GM12878 (cell line): Measurements from ENCODE around the gene NT5C3A. TPM values are rescaled to one million over a fixed set of nuclear protein-coding genes. Genes with fewer than 3 reads are reported as not detected.

ENCODE experiments used
- ATAC-seq: fragments of 200-7000 bp; cut with Tn5 transposase; 3 replicates; pipeline ENCODE4 v1.9.1; 2020; ENCODE audit warnings: mild to moderate bottlenecking, moderate library complexity
- Bru-seq: library from RNA; stranded (reverse); fragments of 400-500 nt; gene quantifications from one replicate; lab custom pipeline; 2021; lab: Mats Ljungman, UMichigan
- BruChase-seq, 2 experiments: library from RNA; stranded (reverse); fragments of 400-500 nt; gene quantifications; one replicate each; lab custom pipeline; 2021; lab: Mats Ljungman, UMichigan
- BruUV-seq: library from RNA; stranded (reverse); fragments of 400-500 nt; replicated peaks from 2 replicates; lab custom pipeline; 2021; lab: Mats Ljungman, UMichigan
- CTCF ChIA-PET: fragments of 300-600 bp; sonication (Branson Sonifier 250); formaldehyde crosslinking; extraction: SDS; loops from one replicate; lab custom pipeline; 2021; ENCODE audit warnings: inconsistent platforms; lab: Yijun Ruan, JAX
- POLR2A ChIA-PET: fragments of 350-600 bp; formaldehyde crosslinking; extraction: SDS; loops from one replicate; lab custom pipeline; 2021; ENCODE audit warnings: inconsistent platforms; lab: Charles Lee
- RAD21 ChIA-PET: fragments of 300-600 bp; sonication (Branson Sonifier 250); formaldehyde crosslinking; loops from one replicate; lab custom pipeline; 2023; ENCODE audit warnings: antibody characterized with exemption; ENCODE audit not compliant: unreplicated experiment; lab: Charles Lee
- SMC1A ChIA-PET: fragments of 300-600 bp; sonication (Branson Sonifier 250); formaldehyde crosslinking; loops from one replicate; lab custom pipeline; 2023; ENCODE audit not compliant: unreplicated experiment, uncharacterized antibody; lab: Charles Lee
- DNase-seq: peaks from one replicate; pipeline ENCODE4 v3.0.0-alpha.2; 2011; ENCODE audit warnings: low read depth, low spot score
- FAIRE-seq: peaks from 3 replicates; lab custom pipeline; 2011; peaks lifted over from hg19 to GRCh38; lab: Jason Lieb, UNC
- H2AFZ ChIP-seq: 2 replicates; pipeline ENCODE4 v1.6.0; 2011; ENCODE audit warnings: low read depth, low read length, control low read depth; ENCODE audit not compliant: control insufficient read depth
- H3K27ac ChIP-seq: 2 replicates; pipeline ENCODE4 v1.5.1; 2011; ENCODE audit warnings: control low read depth; ENCODE audit not compliant: control insufficient read depth, insufficient read depth
- H3K27me3 ChIP-seq, 2 experiments: replicated peaks in 1 of 2; 2 replicates each; pipeline versions ENCODE4 v1.6.0 to v1.6.1; 2011; ENCODE audit warnings: low read length in 1 of 2; ENCODE audit not compliant: control insufficient read depth in 2 of 2, insufficient read depth in 2 of 2
- H3K36me3 ChIP-seq, 2 experiments: 2 replicates each; pipeline ENCODE4 v1.5.1; 2011; ENCODE audit warnings: low read length in 1 of 2; ENCODE audit not compliant: control insufficient read depth in 2 of 2, insufficient read depth in 2 of 2
- H3K4me1 ChIP-seq: 2 replicates; pipeline ENCODE4 v1.6.1; 2011; ENCODE audit warnings: mild to moderate bottlenecking, low read length, moderate library complexity, mixed read lengths; ENCODE audit not compliant: control insufficient read depth, insufficient read depth
- H3K4me2 ChIP-seq: 2 replicates; pipeline ENCODE4 v1.6.0; 2011; ENCODE audit warnings: control low read depth; ENCODE audit not compliant: control insufficient read depth, insufficient read depth
- H3K4me3 ChIP-seq: fragments of 200-600 bp; sonication (generic); 2 replicates; pipeline ENCODE4 v1.5.1; 2016
- H3K79me2 ChIP-seq: 2 replicates; pipeline ENCODE4 v1.6.0; 2011; ENCODE audit warnings: low read length; ENCODE audit not compliant: control insufficient read depth, insufficient read depth
- H3K9ac ChIP-seq: 2 replicates; pipeline ENCODE4 v1.8.0; 2011; ENCODE audit warnings: low read length, control low read depth, mixed read lengths; ENCODE audit not compliant: control insufficient read depth, insufficient read depth
- H3K9me3 ChIP-seq: replicated peaks from 3 replicates; pipeline ENCODE4 v1.5.1; 2011; ENCODE audit warnings: mild to moderate bottlenecking, low read length; ENCODE audit not compliant: control insufficient read depth, insufficient read depth
- H4K20me1 ChIP-seq: 2 replicates; pipeline ENCODE4 v1.6.0; 2011; ENCODE audit not compliant: control insufficient read depth, insufficient read depth
- CBFB ChIP-seq: IDR thresholded peaks from 2 replicates; pipeline ENCODE4 v1.6.1; 2016; ENCODE audit warnings: antibody characterized with exemption, low read depth
- CHD2 ChIP-seq: IDR thresholded peaks from 2 replicates; pipeline ENCODE4 v1.6.1; 2011; ENCODE audit warnings: low read depth, low read length, improper control_type of control experiment, borderline replicate concordance
- MEF2A ChIP-seq: IDR thresholded peaks from 2 replicates; pipeline ENCODE4 v1.6.1; 2011; ENCODE audit warnings: low read depth, mild to moderate bottlenecking, low read length, moderate library complexity; ENCODE audit not compliant: insufficient read depth
- MXI1 ChIP-seq: fragments of 150-350 bp; IDR thresholded peaks from 2 replicates; pipeline ENCODE4 v1.6.1; 2011; ENCODE audit warnings: low read depth, mild to moderate bottlenecking, inconsistent platforms, low read length, improper control_type of control experiment
- SMARCA5 ChIP-seq: fragments of 450-650 bp; IDR thresholded peaks from 2 replicates; pipeline ENCODE4 v1.6.1; 2017; ENCODE audit warnings: mild to moderate bottlenecking
- SRF ChIP-seq, 2 experiments: IDR thresholded peaks; 2 replicates each; pipeline ENCODE4 v1.6.1; 2011; ENCODE audit warnings: low read depth in 2 of 2, low read length in 2 of 2, mild to moderate bottlenecking in 1 of 2, moderate library complexity in 1 of 2
- TCF3 ChIP-seq: IDR thresholded peaks from 2 replicates; pipeline ENCODE4 v1.6.1; 2012; ENCODE audit warnings: low read depth, mild to moderate bottlenecking, low read length, borderline replicate concordance; ENCODE audit not compliant: insufficient read depth
- WGBS: methylation state at CpG from one replicate; pipeline ENCODE4 v1.1.6; 2016; ENCODE audit warnings: low lambda C conversion rate; ENCODE audit not compliant: insufficient replicate concordance, insufficient coverage; ENCODE audit errors: missing lambda C conversion rate; 5-methylcytosine and 5-hydroxymethylcytosine counted together
- in situ Hi-C: fragments of 300-500 bp; cut with MboI; formaldehyde crosslinking; loops from 9 replicates; pipeline ENCODE4 v1.14.3; 2018; ENCODE audit warnings: mixed read lengths
- intact Hi-C: fragments of 100-400 bp; cut with micrococcal nuclease; formaldehyde crosslinking; loops from one replicate; pipeline ENCODE4 v1.14.2; 2022; ENCODE audit not compliant: unreplicated experiment
- long read RNA-seq, 2 experiments: library from polyadenylated mRNA; unstranded; transcript quantifications; one replicate each; pipeline ENCODE4 v2.0.0, GENCODE V29; 2019 to 2020
- polyA minus RNA-seq, 3 experiments: library from RNA; depleted of rRNA, polyadenylated mRNA; stranded (reverse); fragments of >200 nt; gene quantifications; 2 replicates each; pipeline ENCODE4 v1.2.3, GENCODE V29; 2011
- polyA plus RNA-seq, 11 experiments: library from polyadenylated mRNA; depleted of rRNA in 4 of 11; unstranded in 6 of 11; stranded (reverse) in 5 of 11; fragments of >200 nt; fragmentation: Nextera tagmentation in 4 of 11; fragmentation: Illumina TruSeq in 1 of 11; extraction: Ambion mirVana in 4 of 11; extraction: Trizol in 1 of 11; gene quantifications; 1 replicate in 1 of 11; 2 replicates in 10 of 11; pipeline versions ENCODE4 v1.2.1 to v1.2.3, GENCODE V29; 2011 to 2016; ENCODE audit warnings: inconsistent platforms in 2 of 11, missing spikeins in 2 of 11, low read depth in 1 of 11
- total RNA-seq, 4 experiments: library from RNA; depleted of rRNA in 3 of 4; stranded (reverse); fragments of >200 nt in 3 of 4; fragmentation: Illumina TruSeq in 1 of 4; extraction: Trizol in 1 of 4; gene quantifications; 2 replicates each; pipeline versions ENCODE4 v1.2.1 to v1.2.3, GENCODE V29; 2013 to 2021
- TF ChIP-seq, protein P1 (sequence below): fragments of 450-650 bp; formaldehyde crosslinking; IDR thresholded peaks from 2 replicates; pipeline ENCODE4 v1.4.0; 2022; ENCODE audit warnings: mild to moderate bottlenecking, moderate library complexity
- TF ChIP-seq, protein P2 (sequence below): IDR thresholded peaks from 2 replicates; pipeline ENCODE4 v1.6.1; 2012; ENCODE audit warnings: low read depth, low read length, improper control_type of control experiment
- TF ChIP-seq, protein P3 (sequence below): fragments of 450-650 bp; IDR thresholded peaks from 2 replicates; pipeline ENCODE4 v1.6.1; 2014; ENCODE audit warnings: mild to moderate bottlenecking

The NT5C3A gene
- 83.7 and 97.2 TPM in 2 replicates for total RNA-seq (2013; cell fraction: nucleolus; rRNA removed)
- total RNA-seq (2014; rRNA removed) (61.0 and 80.5 TPM in 2 replicates), total RNA-seq (2014; rRNA removed; fragmentation: Illumina TruSeq; extraction: Trizol) (86.8 and 95.5 TPM in 2 replicates), total RNA-seq (2021) (53.8 and 60.2 TPM in 2 replicates), polyA plus RNA-seq (2011; rRNA removed) (96.5 and 181 TPM in 2 replicates), polyA plus RNA-seq (2014; fragmentation: Illumina TruSeq; extraction: Trizol) (88.1 and 115 TPM in 2 replicates), polyA plus RNA-seq (2014; fragmentation: Nextera tagmentation; extraction: Ambion mirVana) (100 to 1,000 TPM in 1 of 2 experiments, 10 to 100 TPM in 1; 81.8 to 111 TPM), polyA plus RNA-seq (2014; rRNA removed) (50.9 and 59.9 TPM in 2 replicates), polyA plus RNA-seq (2016; fragmentation: Nextera tagmentation; extraction: Ambion mirVana) (10 to 100 TPM; 53.0 to 57.9 TPM), polyA minus RNA-seq (2011; rRNA and poly(A)+ RNA removed) (24.4 and 36.4 TPM in 2 replicates), Bru-seq, nascent RNA (percentile 91 among the genes with signal in this experiment), BruChase-seq, experiment 1, labeled RNA remaining after a 6-hour chase (percentile 78 among the genes with signal in this experiment), BruChase-seq, experiment 2, labeled RNA remaining after a 2-hour chase (percentile 84 among the genes with signal in this experiment)
- 57.7 TPM for polyA plus RNA-seq (2011; ENCODE audit: low read depth)
- polyA plus RNA-seq (2011; cell fraction: cytosol; rRNA removed): 30.2 and 44.6 TPM in 2 replicates
- polyA plus RNA-seq (2011; cell fraction: nucleus; rRNA removed): 26.3 and 27.5 TPM in 2 replicates
- 87.2 and 109 TPM in 2 replicates for polyA plus RNA-seq (2012)
- polyA minus RNA-seq (2011; cell fraction: cytosol; rRNA and poly(A)+ RNA removed): 13.9 and 16.7 TPM in 2 replicates
- 19.2 and 27.1 TPM in 2 replicates for polyA minus RNA-seq (2011; cell fraction: nucleus; rRNA and poly(A)+ RNA removed)
- long read RNA-seq, experiment 1, transcript NT5C3A-201 (9 exons, 1,704 nt): major isoform, 26 of 44 reads
- long read RNA-seq, experiment 1, transcript NT5C3A-215 (10 exons, 1,542 nt): minor isoform, 7 of 44 reads
- long read RNA-seq, experiment 1, partial matches to known transcripts: 0 of 44 reads
- long read RNA-seq, experiment 1, other reads (novel, unspliced or antisense): 6 of 44 reads
- long read RNA-seq, experiment 2, transcript NT5C3A-201 (9 exons, 1,704 nt): major isoform, 169 of 403 reads
- long read RNA-seq, experiment 2, transcript NT5C3A-215 (10 exons, 1,542 nt): minor isoform, 121 of 403 reads
- long read RNA-seq, experiment 2, transcript NT5C3A-202 (11 exons, 1,909 nt): minor isoform, 15 of 403 reads
- long read RNA-seq, experiment 2, transcript NT5C3A-204 (10 exons, 1,759 nt): minor isoform, 24 of 403 reads
- long read RNA-seq, experiment 2, partial matches to known transcripts: 33 of 403 reads
- long read RNA-seq, experiment 2, other reads (novel, unspliced or antisense): 34 of 403 reads

DNA sequence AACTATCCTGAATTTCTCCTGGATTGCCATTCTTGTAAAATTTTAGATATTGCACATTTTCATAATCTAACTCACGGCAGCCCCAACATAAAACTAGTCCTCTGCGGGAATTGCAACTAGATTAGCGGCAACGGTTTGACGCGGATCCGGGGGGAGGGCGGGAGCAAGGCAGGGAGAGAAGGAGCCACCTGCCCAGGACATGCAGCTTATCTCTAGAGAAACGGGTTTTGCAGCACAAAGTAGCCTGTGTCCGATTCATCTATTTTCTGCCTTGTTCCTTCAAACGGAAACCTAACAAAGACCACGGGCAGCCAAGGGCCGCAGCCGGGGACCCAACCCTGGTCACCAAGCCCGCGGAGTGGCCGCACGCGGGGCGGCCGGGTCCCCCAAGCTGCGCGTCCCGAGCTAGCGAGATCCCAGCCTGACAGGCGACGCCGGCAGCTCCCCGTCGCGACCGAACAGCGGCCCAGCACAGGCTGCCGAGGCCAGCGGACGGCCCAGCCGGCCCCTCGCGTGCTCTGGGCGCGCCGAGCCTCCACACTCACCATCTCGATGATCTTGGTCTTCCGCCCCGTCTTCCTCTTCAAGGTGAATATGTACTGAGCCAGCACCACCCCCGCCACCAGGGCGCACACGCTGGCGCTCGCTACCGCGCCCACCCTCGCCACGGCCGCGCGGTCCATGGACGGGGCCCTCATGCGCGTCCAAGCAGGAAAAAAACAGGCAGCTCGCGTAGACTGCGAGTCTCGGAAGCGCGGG lies at the start of gene NT5C3A:
TSS of gene NT5C3A (minus strand) at position 754 of the 759 bp plus-strand sequence. CDS start at position 683, 71 bp downstream.
- WGBS: 2% methylated on average over 58 of the region's 66 CpGs
- peaks cover 2% of the 10 kb centered on the region; the same call in 1 of the 3 replicates for H3K9me3 ChIP-seq
- H3K27ac ChIP-seq: peak within 1 kb of the TSS; percentile 89
- ChIA-PET POLR2A (interaction anchor here (0.8 to 5.9 kb wide), 12 partner anchors 9 to 566 kb away, joined by 3 to 30 read pairs (median 6); partner anchors contain the start of genes AVL9 and BBS9), RAD21 (interaction anchor here (0.6 to 2.8 kb wide), 7 partner anchors 8 to 216 kb away, joined by 3 to 19 read pairs (median 5); partner anchors contain the start of gene RP9), SMC1A (interaction anchor here (1.0 to 3.3 kb wide), 4 partner anchors 8 to 46 kb away, joined by 4 to 31 read pairs (median 12); partner anchors contain the start of gene RP9), CTCF (interaction anchor here (0.7 to 5.4 kb wide), 9 partner anchors 9 to 216 kb away, joined by 3 to 31 read pairs (median 4); partner anchors contain the start of gene RP9)
- no peaks in the 10 kb centered on the region for H4K20me1 ChIP-seq
- in situ Hi-C loops: no loop called here
- H3K9ac ChIP-seq: peak within 1 kb of the TSS; percentile 68
- H3K27me3 ChIP-seq: no peaks in the 10 kb centered on the region
- BruUV-seq: no TSS peak
- DNase-seq (no peak), FAIRE-seq (no peak), ATAC-seq (peak; percentile 67)
- peaks cover 3% of the 10 kb centered on the region; the same call in 1 of the 2 replicates for H3K4me1 ChIP-seq
- H3K4me2 ChIP-seq: peak within 1 kb of the TSS; percentile 84
- peak within 1 kb of the TSS; percentile 99 for H2AFZ ChIP-seq
- intact Hi-C loops: loop anchor here (2.0 to 5.0 kb wide), 3 partner anchors 47 to 570 kb away; partner anchors contain the start of genes KBTBD2, LSM5 and RP9
- peaks cover 53% of the 10 kb centered on the region for H3K79me2 ChIP-seq
- H3K4me3 ChIP-seq: peak within 1 kb of the TSS; percentile 93
- H3K36me3 ChIP-seq: no peaks in the 10 kb centered on the region
- no peak; a peak in 1 of 4 replicates for TF ChIP-seq SRF (IDR thresholded peaks at IDR 0.05; ENCODE audit: low read depth in 2 of 2, low read length in 2 of 2)
- TF ChIP-seq, protein P1, sequence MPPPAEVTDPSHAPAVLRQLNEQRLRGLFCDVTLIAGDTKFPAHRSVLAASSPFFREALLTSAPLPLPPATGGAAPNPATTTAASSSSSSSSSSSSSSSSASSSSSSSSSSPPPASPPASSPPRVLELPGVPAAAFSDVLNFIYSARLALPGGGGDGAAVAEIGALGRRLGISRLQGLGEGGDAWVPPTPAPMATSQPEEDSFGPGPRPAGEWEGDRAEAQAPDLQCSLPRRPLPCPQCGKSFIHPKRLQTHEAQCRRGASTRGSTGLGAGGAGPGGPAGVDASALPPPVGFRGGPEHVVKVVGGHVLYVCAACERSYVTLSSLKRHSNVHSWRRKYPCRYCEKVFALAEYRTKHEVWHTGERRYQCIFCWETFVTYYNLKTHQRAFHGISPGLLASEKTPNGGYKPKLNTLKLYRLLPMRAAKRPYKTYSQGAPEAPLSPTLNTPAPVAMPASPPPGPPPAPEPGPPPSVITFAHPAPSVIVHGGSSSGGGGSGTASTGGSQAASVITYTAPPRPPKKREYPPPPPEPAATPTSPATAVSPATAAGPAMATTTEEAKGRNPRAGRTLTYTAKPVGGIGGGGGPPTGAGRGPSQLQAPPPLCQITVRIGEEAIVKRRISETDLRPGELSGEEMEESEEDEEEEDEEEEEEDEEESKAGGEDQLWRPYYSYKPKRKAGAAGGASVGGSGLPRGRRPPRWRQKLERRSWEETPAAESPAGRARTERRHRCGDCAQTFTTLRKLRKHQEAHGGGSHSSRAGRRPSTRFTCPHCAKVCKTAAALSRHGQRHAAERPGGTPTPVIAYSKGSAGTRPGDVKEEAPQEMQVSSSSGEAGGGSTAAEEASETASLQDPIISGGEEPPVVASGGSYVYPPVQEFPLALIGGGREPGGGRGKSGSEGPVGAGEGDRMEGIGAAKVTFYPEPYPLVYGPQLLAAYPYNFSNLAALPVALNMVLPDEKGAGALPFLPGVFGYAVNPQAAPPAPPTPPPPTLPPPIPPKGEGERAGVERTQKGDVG (CRISPR knock-in tag): no peak
- TF ChIP-seq SMARCA5: 0 out of 2 replicates have a peak, but pooled peaks have one; percentile 62
- TF ChIP-seq, protein P2, sequence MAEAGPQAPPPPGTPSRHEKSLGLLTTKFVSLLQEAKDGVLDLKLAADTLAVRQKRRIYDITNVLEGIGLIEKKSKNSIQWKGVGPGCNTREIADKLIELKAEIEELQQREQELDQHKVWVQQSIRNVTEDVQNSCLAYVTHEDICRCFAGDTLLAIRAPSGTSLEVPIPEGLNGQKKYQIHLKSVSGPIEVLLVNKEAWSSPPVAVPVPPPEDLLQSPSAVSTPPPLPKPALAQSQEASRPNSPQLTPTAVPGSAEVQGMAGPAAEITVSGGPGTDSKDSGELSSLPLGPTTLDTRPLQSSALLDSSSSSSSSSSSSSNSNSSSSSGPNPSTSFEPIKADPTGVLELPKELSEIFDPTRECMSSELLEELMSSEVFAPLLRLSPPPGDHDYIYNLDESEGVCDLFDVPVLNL: no peak
- TF ChIP-seq MEF2A: no peak
- no peak for TF ChIP-seq TCF3
- TF ChIP-seq CHD2: no peak
- TF ChIP-seq, protein P3, sequence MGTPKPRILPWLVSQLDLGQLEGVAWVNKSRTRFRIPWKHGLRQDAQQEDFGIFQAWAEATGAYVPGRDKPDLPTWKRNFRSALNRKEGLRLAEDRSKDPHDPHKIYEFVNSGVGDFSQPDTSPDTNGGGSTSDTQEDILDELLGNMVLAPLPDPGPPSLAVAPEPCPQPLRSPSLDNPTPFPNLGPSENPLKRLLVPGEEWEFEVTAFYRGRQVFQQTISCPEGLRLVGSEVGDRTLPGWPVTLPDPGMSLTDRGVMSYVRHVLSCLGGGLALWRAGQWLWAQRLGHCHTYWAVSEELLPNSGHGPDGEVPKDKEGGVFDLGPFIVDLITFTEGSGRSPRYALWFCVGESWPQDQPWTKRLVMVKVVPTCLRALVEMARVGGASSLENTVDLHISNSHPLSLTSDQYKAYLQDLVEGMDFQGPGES: no peak
- no peak for TF ChIP-seq CBFB
- TF ChIP-seq MXI1: peak; percentile 27; the same call in 1 of the 2 replicates
